HCT116 (cell line): ENCODE results near the gene CNTNAP2.

Experiments
- EZH2 ChIP-seq: fragments of 200-600 bp; sonication (generic); IDR thresholded peaks from 2 replicates; pipeline ENCODE4 v1.6.1; 2017; ENCODE audit warnings: antibody characterized with exemption, mixed run types
- POLR2AphosphoS5 ChIP-seq: IDR thresholded peaks from 2 replicates; pipeline ENCODE4 v1.6.1; 2011; ENCODE audit warnings: mild to moderate bottlenecking, low read depth, low read length, moderate library complexity
- TCF7L2 ChIP-seq: IDR thresholded peaks from 2 replicates; pipeline ENCODE4 v1.7.0; 2011; ENCODE audit warnings: borderline replicate concordance, inconsistent platforms; ENCODE audit not compliant: insufficient read depth, insufficient read length; ENCODE audit errors: extremely low read depth
- TF ChIP-seq, protein P1 (sequence below), 3 experiments: fragments of 200-600 bp in 1 of 3; sonication (generic) in 1 of 3; IDR thresholded peaks in 2 of 3; conservative IDR thresholded peaks in 1 of 3; 2 replicates each; pipeline ENCODE4 v1.5.1; 2012 to 2017; ENCODE audit warnings: low read depth in 2 of 3, low read length in 2 of 3, antibody characterized with exemption in 1 of 3, borderline replicate concordance in 1 of 3, control low read depth in 1 of 3, mild to moderate bottlenecking in 1 of 3, mixed read lengths in 1 of 3, mixed run types in 1 of 3, moderate library complexity in 1 of 3; ENCODE audit not compliant: insufficient read depth in 1 of 3

- TF ChIP-seq EZH2, result no peak
- TF ChIP-seq, protein P1, sequence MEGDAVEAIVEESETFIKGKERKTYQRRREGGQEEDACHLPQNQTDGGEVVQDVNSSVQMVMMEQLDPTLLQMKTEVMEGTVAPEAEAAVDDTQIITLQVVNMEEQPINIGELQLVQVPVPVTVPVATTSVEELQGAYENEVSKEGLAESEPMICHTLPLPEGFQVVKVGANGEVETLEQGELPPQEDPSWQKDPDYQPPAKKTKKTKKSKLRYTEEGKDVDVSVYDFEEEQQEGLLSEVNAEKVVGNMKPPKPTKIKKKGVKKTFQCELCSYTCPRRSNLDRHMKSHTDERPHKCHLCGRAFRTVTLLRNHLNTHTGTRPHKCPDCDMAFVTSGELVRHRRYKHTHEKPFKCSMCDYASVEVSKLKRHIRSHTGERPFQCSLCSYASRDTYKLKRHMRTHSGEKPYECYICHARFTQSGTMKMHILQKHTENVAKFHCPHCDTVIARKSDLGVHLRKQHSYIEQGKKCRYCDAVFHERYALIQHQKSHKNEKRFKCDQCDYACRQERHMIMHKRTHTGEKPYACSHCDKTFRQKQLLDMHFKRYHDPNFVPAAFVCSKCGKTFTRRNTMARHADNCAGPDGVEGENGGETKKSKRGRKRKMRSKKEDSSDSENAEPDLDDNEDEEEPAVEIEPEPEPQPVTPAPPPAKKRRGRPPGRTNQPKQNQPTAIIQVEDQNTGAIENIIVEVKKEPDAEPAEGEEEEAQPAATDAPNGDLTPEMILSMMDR (IDR thresholded peaks at IDR 0.05 in 2 of 3, conservative IDR thresholded peaks at IDR 0.05 in 1 of 3; ENCODE audit: borderline replicate concordance in 1 of 3, insufficient read depth in 1 of 3, low read depth in 2 of 3, low read length in 2 of 3), result no peak
- TF ChIP-seq TCF7L2, result no peak
- TF ChIP-seq POLR2AphosphoS5, result no peak
Observed at GRCh38 chr7:147363101-147363500, 1246.5 kb downstream of the CNTNAP2 start.
